GM13976 (cell line): ENCODE results near the gene SLC34A2.

ENCODE experiments used
- DNase-seq: peaks from one replicate; pipeline ENCODE4 v3.0.0; 2012; ENCODE audit warnings: low spot score
- in situ Hi-C: fragments of 300-500 bp; cut with MboI; formaldehyde crosslinking; loops from one replicate; pipeline ENCODE4 v1.12.0; 2022; ENCODE audit warnings: low sequenced_read_pairs, mixed read lengths, inconsistent platforms; ENCODE audit not compliant: unreplicated experiment
- TF ChIP-seq, protein P1 (sequence below): IDR thresholded peaks from 2 replicates; pipeline ENCODE4 v1.5.1; 2012; ENCODE audit warnings: borderline replicate concordance, mild to moderate bottlenecking; ENCODE audit not compliant: insufficient read depth; ENCODE audit errors: extremely low read depth, missing control alignments, control extremely low read depth

Gene SLC34A2

DNA sequence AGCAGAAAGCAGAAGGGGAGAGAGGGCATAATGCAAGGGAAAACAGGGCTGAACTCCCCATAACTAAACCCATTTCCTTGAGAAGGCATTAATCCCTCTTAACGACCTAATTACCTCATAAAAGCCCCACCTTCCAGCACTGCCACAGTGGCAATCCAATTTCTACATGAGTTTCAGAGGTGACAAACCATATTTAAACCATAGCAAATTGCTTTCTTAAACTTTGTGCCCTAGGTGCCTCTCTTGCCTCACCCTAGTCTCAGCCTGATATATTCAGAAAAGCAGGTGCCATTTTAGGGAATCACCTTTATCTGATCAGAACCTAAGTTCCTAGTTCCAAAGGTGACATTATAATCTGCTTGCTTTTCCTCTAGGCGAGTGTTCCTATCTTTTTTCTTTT is 48.9 kb downstream of the SLC34A2 start:
- TF ChIP-seq, protein P1, sequence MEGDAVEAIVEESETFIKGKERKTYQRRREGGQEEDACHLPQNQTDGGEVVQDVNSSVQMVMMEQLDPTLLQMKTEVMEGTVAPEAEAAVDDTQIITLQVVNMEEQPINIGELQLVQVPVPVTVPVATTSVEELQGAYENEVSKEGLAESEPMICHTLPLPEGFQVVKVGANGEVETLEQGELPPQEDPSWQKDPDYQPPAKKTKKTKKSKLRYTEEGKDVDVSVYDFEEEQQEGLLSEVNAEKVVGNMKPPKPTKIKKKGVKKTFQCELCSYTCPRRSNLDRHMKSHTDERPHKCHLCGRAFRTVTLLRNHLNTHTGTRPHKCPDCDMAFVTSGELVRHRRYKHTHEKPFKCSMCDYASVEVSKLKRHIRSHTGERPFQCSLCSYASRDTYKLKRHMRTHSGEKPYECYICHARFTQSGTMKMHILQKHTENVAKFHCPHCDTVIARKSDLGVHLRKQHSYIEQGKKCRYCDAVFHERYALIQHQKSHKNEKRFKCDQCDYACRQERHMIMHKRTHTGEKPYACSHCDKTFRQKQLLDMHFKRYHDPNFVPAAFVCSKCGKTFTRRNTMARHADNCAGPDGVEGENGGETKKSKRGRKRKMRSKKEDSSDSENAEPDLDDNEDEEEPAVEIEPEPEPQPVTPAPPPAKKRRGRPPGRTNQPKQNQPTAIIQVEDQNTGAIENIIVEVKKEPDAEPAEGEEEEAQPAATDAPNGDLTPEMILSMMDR: no peak
- no peak for DNase-seq
- in situ Hi-C loops: no loop called here

DNA sequence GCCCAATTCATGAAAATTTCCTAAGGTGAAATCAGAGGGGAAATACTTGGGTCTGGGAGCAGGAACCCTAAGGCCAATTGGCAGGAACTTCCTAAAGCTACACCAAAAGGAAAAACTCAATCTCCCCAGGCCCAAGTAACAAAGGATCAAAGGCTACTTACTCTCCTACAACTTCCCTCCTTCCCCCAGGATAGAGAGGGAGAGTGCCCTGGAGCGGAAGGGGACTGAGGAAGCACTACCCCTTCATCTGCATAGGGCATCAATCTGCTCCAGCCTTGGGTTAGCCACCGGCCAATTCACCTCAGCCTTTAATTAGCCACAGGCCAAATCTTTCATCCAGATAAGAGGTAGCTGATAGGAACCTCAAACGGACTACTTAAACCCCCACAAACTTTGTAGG is 55.0 kb downstream of the SLC34A2 start:
- in situ Hi-C loops: no loop called here
- no peak for DNase-seq
- TF ChIP-seq, protein P1: no peak

DNA sequence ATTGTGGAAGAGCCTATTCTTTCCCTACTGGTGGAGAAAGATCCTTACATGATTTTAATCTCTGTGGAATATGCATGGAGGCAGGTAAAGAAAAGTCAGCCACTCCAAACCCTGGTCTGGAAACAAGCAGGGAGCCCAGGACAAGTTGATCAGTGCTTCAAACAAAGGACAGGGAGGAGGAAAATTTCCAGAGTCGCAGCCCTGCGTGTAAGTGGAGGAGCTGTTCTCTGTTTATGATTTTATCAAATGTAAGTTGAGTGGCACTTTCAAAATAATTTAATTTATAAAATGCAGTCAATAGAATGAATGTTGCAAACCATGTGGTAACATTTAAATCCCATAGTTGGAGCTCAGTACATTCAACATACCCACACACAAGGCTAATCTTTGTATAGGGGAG is 57.0 kb downstream of the SLC34A2 start:
- in situ Hi-C loops: no loop called here
- TF ChIP-seq, protein P1: no peak
- DNase-seq: no peak

DNA sequence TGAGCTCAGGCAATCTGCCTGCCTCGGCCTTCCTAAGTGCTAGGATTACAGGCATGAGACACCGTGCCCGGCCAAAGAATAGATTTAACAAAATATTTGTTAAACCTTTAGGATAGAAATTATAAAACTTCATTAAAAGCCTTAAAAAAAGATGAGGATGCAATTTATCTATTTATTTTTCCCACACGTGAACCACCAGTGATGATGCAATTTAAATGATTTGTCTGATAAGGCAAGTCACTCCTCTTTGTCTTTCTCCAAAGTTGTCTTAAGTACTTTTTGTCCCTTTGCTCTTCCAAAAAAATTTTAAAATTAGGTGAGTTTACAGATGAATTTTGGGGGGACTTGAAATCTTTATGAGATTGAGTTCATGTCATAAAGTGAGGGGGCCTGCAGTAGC is 58.2 kb downstream of the SLC34A2 start:
- no peak for DNase-seq
- TF ChIP-seq, protein P1: no peak
- in situ Hi-C loops: no loop called here

DNA sequence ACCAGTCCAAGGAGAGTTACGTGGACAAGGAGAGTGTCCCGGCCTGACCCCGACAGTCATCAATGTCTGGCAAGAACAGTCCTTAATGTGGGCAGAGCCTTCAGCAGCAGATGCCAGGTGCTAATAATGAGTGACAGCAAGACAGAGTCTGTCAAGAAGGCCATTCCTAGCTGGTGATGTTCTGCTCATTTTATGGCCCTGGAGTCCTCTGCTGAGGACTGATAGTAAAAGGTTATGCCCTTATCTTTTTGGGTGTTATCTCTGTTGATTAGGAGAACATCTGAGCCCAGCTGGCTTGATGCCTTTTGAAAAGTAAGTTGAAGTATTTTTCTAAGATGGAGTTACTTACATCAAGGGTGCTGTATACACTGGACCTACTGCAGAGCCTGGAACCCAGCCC is 67.3 kb downstream of the SLC34A2 start:
- no peak for DNase-seq
- TF ChIP-seq, protein P1: no peak
- in situ Hi-C loops: no loop called here

DNA sequence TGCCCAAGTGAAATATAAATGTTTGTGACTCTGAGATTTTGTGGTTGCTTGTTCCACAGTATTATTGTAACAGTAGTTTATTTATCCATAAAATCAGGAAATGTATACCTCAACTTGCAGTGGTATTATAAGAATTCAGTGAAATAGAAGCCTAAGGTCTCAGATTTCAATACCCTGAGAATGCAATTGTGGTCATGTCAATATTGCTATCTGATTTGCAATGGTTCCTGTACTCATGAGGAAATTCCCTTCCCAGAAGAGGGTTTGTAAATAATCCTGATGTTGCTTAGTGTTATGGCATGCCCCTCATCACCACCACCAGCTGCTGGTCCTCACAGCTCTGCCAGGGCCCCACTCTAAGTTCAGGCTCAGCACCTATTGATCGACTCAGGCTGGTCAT is 67.8 kb downstream of the SLC34A2 start:
- TF ChIP-seq, protein P1: no peak
- DNase-seq: no peak
- in situ Hi-C loops: no loop called here

DNA sequence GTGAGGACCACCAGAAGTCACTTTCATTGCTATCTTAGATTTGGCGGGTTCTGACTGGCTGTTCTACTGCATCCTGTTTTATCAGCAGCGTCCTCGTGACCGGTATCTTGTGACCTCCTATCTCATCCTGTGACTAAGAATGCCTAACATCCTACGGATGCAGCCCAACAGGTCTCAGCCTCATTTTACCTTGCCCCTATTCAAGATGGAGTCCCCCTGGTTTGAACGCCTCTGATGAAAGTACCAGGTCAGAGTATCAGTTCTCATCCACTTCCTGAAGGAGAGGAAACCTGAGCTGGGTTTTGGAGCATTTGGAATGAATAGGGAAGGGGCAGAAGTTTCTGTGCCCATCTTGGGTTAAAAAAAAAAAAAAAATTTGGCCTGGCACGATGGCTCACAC is 70.2 kb downstream of the SLC34A2 start:
- TF ChIP-seq, protein P1: no peak
- no peak for DNase-seq
- in situ Hi-C loops: no loop called here
